Neuronal stem cell (in vitro differentiated cells): Measurements from ENCODE around the gene PKP4.
A peak's percentile ranks its signal among the peaks of the same experiment; 100 is the strongest.

ENCODE experiments used
- DNase-seq: peaks from one replicate; pipeline ENCODE4 v3.0.0-alpha.2; 2013; ENCODE audit warnings: low spot score
- H2AFZ ChIP-seq: one replicate; pipeline ENCODE4 v1.6.1; 2013; ENCODE audit warnings: mild to moderate bottlenecking, low read length, inconsistent platforms
- H2AK5ac ChIP-seq: 2 replicates; pipeline ENCODE4 v1.6.1; 2013; ENCODE audit warnings: low read depth, mild to moderate bottlenecking, inconsistent platforms, low read length, moderate library complexity, mixed read lengths
- H2BK120ac ChIP-seq: 2 replicates; pipeline ENCODE4 v1.6.1; 2013; ENCODE audit warnings: low read depth, mild to moderate bottlenecking, inconsistent platforms, low read length, moderate library complexity, mixed read lengths
- H2BK12ac ChIP-seq: one replicate; pipeline ENCODE4 v1.6.1; 2013; ENCODE audit warnings: low read length, inconsistent platforms
- H2BK15ac ChIP-seq: 2 replicates; pipeline ENCODE4 v1.6.1; 2013; ENCODE audit warnings: mild to moderate bottlenecking, low read length, inconsistent platforms, mixed read lengths
- H2BK5ac ChIP-seq: one replicate; pipeline ENCODE4 v1.6.1; 2013; ENCODE audit warnings: inconsistent platforms, mild to moderate bottlenecking, low read length, moderate library complexity
- H3K14ac ChIP-seq: one replicate; pipeline ENCODE4 v1.6.1; 2013; ENCODE audit warnings: low read length, inconsistent platforms
- H3K18ac ChIP-seq: 2 replicates; pipeline ENCODE4 v1.6.1; 2013; ENCODE audit warnings: low read length, inconsistent platforms
- H3K23ac ChIP-seq: 2 replicates; pipeline ENCODE4 v1.6.1; 2013; ENCODE audit warnings: low read depth, mild to moderate bottlenecking, mixed read lengths, low read length, inconsistent platforms; ENCODE audit not compliant: poor library complexity
- H3K27ac ChIP-seq: replicated peaks from 3 replicates; pipeline ENCODE4 v1.5.1; 2013; ENCODE audit warnings: low read length, inconsistent platforms
- H3K27me3 ChIP-seq, 3 experiments: 2 replicates each; pipeline ENCODE4 v1.6.1; 2013; ENCODE audit warnings: low read length in 3 of 3, mild to moderate bottlenecking in 2 of 3, inconsistent platforms in 1 of 3, low read depth in 1 of 3, mixed read lengths in 1 of 3, moderate library complexity in 1 of 3; ENCODE audit not compliant: control insufficient read depth in 3 of 3, insufficient read depth in 3 of 3
- H3K36me3 ChIP-seq, 2 donors: replicated peaks in 1 of 2; 2 replicates each; pipeline ENCODE4 v1.6.1; 2013; ENCODE audit warnings: low read length in 2 of 2; ENCODE audit not compliant: control insufficient read depth in 2 of 2, insufficient read depth in 2 of 2
- H3K4ac ChIP-seq: 2 replicates; pipeline ENCODE4 v1.6.1; 2013; ENCODE audit warnings: inconsistent platforms, mild to moderate bottlenecking, low read length, moderate library complexity
- H3K4me1 ChIP-seq, 2 donors: 1 replicate in 1 of 2; 2 replicates in 1 of 2; pipeline ENCODE4 v1.6.1; 2013; ENCODE audit warnings: low read length in 2 of 2, low read depth in 1 of 2; ENCODE audit not compliant: control insufficient read depth in 2 of 2, insufficient read depth in 1 of 2
- H3K4me2 ChIP-seq: one replicate; pipeline ENCODE4 v1.6.1; 2013; ENCODE audit warnings: mild to moderate bottlenecking, low read length, inconsistent platforms; ENCODE audit not compliant: insufficient read depth, poor library complexity, severe bottlenecking
- H3K4me3 ChIP-seq, 2 donors: 2 replicates each; pipeline ENCODE4 v1.5.1; 2013; ENCODE audit warnings: low read length in 2 of 2, mild to moderate bottlenecking in 2 of 2, inconsistent platforms in 1 of 2, moderate library complexity in 1 of 2
- H3K79me1 ChIP-seq: one replicate; pipeline ENCODE4 v1.6.1; 2013; ENCODE audit warnings: low read depth, mild to moderate bottlenecking, inconsistent platforms, low read length, moderate library complexity
- H3K9ac ChIP-seq: one replicate; pipeline ENCODE4 v1.6.1; 2013; ENCODE audit warnings: mild to moderate bottlenecking, low read depth, low read length, inconsistent platforms; ENCODE audit not compliant: poor library complexity
- H3K9me3 ChIP-seq, 2 donors: replicated peaks in 1 of 2; 2 replicates each; pipeline versions ENCODE3 to v1.6.1; 2013; ENCODE audit warnings: low read length in 2 of 2, mild to moderate bottlenecking in 2 of 2, inconsistent platforms in 1 of 2, low read depth in 1 of 2, mixed read lengths in 1 of 2, moderate library complexity in 1 of 2; ENCODE audit not compliant: control insufficient read depth in 2 of 2, insufficient read depth in 1 of 2
- H4K8ac ChIP-seq: one replicate; pipeline ENCODE4 v1.6.1; 2013; ENCODE audit warnings: low read depth, mild to moderate bottlenecking, inconsistent platforms, low read length, moderate library complexity
- H4K91ac ChIP-seq: one replicate; pipeline ENCODE4 v1.6.1; 2013; ENCODE audit warnings: low read length, low read depth, mild to moderate bottlenecking, inconsistent platforms; ENCODE audit not compliant: poor library complexity
- WGBS, 2 donors: extraction: QIAGEN DNeasy Blood & Tissue Kit; methylation state at CpG; one replicate each; pipeline ENCODE4 v1.1.7; 2013; ENCODE audit warnings: missing lambda C conversion rate in 2 of 2, mixed read lengths in 1 of 2; ENCODE audit not compliant: insufficient read length in 2 of 2, insufficient replicate concordance in 1 of 2; ENCODE audit errors: extremely low coverage in 2 of 2; 5-methylcytosine and 5-hydroxymethylcytosine counted together

PKP4 gene

DNA sequence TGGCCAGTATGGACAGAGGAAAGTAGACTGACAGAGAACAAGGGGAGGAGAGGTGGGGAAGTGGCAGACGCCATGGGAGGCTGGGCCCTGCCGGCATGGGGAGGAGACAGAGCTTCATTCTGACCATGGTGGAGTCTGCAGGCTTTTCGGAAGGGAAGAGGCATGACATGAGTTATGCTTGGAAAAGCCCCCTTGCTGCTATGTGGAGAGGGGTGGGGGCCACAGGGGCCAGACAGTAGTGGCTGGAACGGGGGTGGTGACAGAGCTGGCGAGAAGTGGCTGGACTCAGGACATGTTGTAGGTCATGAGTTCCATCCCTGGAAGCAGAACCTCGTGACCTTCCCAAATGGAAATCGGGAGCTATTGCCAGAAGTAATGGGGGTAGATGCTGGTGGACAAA lies 271.7 kb downstream of the PKP4 start:
- no peak overlapping the region for H2BK120ac ChIP-seq
- H3K18ac ChIP-seq = no peak overlapping the region
- no CpG with 5 or more reads among the region's 7 CpGs for WGBS, 2 donors
- no peak overlapping the region for H2BK12ac ChIP-seq
- no peaks in the 10 kb centered on the region for H3K79me1 ChIP-seq
- no peaks in the 10 kb centered on the region for H3K36me3 ChIP-seq
- no peak overlapping the region for H3K23ac ChIP-seq
- no peak overlapping the region for H3K4me3 ChIP-seq
- no peak overlapping the region for H2BK15ac ChIP-seq
- no peak overlapping the region for H3K4me2 ChIP-seq
- no peak overlapping the region for H2AFZ ChIP-seq
- H3K9me3 ChIP-seq = no peaks in the 10 kb centered on the region
- H3K27me3 ChIP-seq = peaks cover 0 to 18% (median 0%) of the 10 kb centered on the region in 3 experiments
- H3K27ac ChIP-seq = no peak overlapping the region
- no peak for DNase-seq
- H3K4ac ChIP-seq = no peak overlapping the region
- H2BK5ac ChIP-seq = no peak overlapping the region
- H4K8ac ChIP-seq = no peak overlapping the region
- H2AK5ac ChIP-seq = no peak overlapping the region
- no peak overlapping the region for H3K9ac ChIP-seq
- no peak overlapping the region for H4K91ac ChIP-seq
- no peak overlapping the region for H3K14ac ChIP-seq
- H3K4me1 ChIP-seq = peaks cover 0 to 6% of the 10 kb centered on the region in 2 donors

DNA sequence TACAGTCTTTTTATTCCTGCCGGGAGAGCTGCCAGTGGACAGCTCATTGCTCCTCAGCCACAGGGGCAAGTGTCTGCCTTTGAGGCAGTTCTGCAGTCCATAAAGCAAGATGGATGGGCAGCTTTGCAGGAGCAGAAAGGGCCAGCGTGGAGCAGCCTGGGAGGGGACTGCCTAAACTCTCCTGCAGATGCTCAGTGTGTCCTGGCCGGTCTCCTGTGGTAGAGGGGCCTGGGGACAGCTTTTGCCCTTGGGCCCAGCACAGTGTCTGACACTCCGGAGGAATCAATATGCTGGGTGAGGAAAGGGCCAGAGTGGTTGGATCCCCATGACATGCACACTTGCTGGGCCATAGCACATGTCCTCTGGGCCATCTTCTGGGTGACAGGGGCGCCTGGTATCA lies 272.7 kb downstream of the PKP4 start:
- no peak overlapping the region for H4K8ac ChIP-seq
- H3K36me3 ChIP-seq = no peaks in the 10 kb centered on the region
- H3K23ac ChIP-seq = no peak overlapping the region
- no peak overlapping the region for H2BK15ac ChIP-seq
- H3K9me3 ChIP-seq = no peaks in the 10 kb centered on the region
- H2AFZ ChIP-seq = no peak overlapping the region
- peaks cover 0 to 6% of the 10 kb centered on the region in 2 donors for H3K4me1 ChIP-seq
- no peak overlapping the region for H3K4me2 ChIP-seq
- WGBS, 2 donors = no CpG with 5 or more reads among the region's 5 CpGs
- H3K4ac ChIP-seq = no peak overlapping the region
- peaks cover 0 to 18% (median 0%) of the 10 kb centered on the region in 3 experiments for H3K27me3 ChIP-seq
- H3K18ac ChIP-seq = peak overlapping the region; percentile 30
- no peak for DNase-seq
- no peak overlapping the region for H3K4me3 ChIP-seq
- H2BK12ac ChIP-seq = no peak overlapping the region
- no peaks in the 10 kb centered on the region for H3K79me1 ChIP-seq
- H3K9ac ChIP-seq = no peak overlapping the region
- H2BK5ac ChIP-seq = no peak overlapping the region
- no peak overlapping the region for H3K27ac ChIP-seq
- H2BK120ac ChIP-seq = no peak overlapping the region
- no peak overlapping the region for H4K91ac ChIP-seq
- H3K14ac ChIP-seq = no peak overlapping the region
- no peak overlapping the region for H2AK5ac ChIP-seq

DNA sequence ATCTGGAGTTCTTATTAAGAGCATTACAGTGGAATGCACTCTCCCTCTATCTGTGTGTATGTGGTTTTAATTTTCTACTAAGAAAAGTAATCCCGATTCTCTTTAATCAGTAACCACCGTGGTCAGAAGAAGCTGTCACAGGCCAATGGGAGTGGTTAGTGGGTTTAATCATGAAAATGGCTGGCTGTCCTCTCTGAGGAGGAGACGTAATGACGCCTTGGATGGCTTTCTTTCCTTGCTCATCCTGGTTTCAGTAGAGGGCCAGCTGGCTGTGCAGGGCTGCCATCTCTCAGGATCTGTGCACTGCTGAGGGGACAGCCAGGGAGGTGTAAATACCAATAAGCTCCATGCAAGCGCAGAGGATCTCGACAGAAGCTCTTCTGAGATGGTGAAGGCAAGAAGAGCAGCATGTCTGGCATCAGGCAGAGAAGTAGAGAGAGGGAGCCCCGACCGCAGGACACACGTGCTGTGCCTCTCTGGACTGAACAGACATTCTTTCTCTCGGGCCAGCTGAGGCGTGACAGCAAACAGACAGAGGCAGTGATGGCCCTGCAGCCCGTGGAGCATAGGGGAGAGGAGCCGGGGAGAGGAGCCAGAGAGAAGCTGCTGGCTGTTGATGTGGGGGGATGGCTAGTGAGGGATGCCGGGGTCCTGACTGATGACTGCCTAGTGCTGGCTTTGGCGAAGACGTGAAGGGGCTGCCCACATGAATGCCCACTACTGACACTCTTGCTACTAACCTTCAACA lies 273.3 kb downstream of the PKP4 start:
- no peak overlapping the region for H3K4ac ChIP-seq
- H4K8ac ChIP-seq = no peak overlapping the region
- H2AK5ac ChIP-seq = no peak overlapping the region
- no peaks in the 10 kb centered on the region for H3K79me1 ChIP-seq
- no peak overlapping the region for H2BK120ac ChIP-seq
- no peaks in the 10 kb centered on the region for H3K36me3 ChIP-seq
- no peak overlapping the region for H2BK12ac ChIP-seq
- no peak overlapping the region for H4K91ac ChIP-seq
- H3K18ac ChIP-seq = no peak overlapping the region
- no peak overlapping the region for H3K23ac ChIP-seq
- DNase-seq = no peak
- WGBS, 2 donors = no CpG with 5 or more reads among the region's 16 CpGs
- H2BK15ac ChIP-seq = no peak overlapping the region
- no peaks in the 10 kb centered on the region for H3K9me3 ChIP-seq
- H3K14ac ChIP-seq = no peak overlapping the region
- peaks cover 0 to 5% of the 10 kb centered on the region in 2 donors for H3K4me1 ChIP-seq
- H3K9ac ChIP-seq = no peak overlapping the region
- no peak overlapping the region for H2BK5ac ChIP-seq
- H3K27me3 ChIP-seq = peaks cover 0 to 21% (median 0%) of the 10 kb centered on the region in 3 experiments
- H2AFZ ChIP-seq = no peak overlapping the region
- H3K27ac ChIP-seq = no peak overlapping the region
- no peak overlapping the region for H3K4me2 ChIP-seq
- H3K4me3 ChIP-seq = no peak overlapping the region

GRCh38 chr2:158730621-158731140 lies 273.9 kb downstream of the PKP4 start:
- Histone ChIP-seq H3K4me2 (no peak overlapping the region), H3K18ac (peak overlapping the region; percentile 4), H3K27ac (no peak overlapping the region), H3K4me1 (peaks cover 0 to 2% of the 10 kb centered on the region in 2 donors), H3K9me3 (no peaks in the 10 kb centered on the region), H4K91ac (no peak overlapping the region), H2AK5ac (no peak overlapping the region), H3K4me3 (no peak overlapping the region), H3K23ac (no peak overlapping the region), H3K4ac (no peak overlapping the region), H2BK15ac (no peak overlapping the region), H3K79me1 (no peaks in the 10 kb centered on the region), H2BK5ac (no peak overlapping the region), H3K27me3 (peaks cover 0 to 21% (median 0%) of the 10 kb centered on the region in 3 experiments), H3K36me3 (no peaks in the 10 kb centered on the region), H3K9ac (no peak overlapping the region), H3K14ac (no peak overlapping the region), H4K8ac (no peak overlapping the region), H2BK12ac (no peak overlapping the region), H2AFZ (no peak overlapping the region), H2BK120ac (no peak overlapping the region)
- no CpG with 5 or more reads among the region's 9 CpGs for WGBS, 2 donors
- no peak for DNase-seq
